Measurements from ENCODE around the gene POLQ. TPM values are rescaled to one million over a fixed set of nuclear protein-coding genes. Genes with fewer than 3 reads are reported as not detected.

The POLQ gene
- polyA plus RNA-seq, 1 donor (not counting 4 experiments of a cell fraction or from before 2014, with no cell fraction given) = 4.4 TPM

GRCh38 chr3:121493431-121493830 lies 52.4 kb downstream of the POLQ start:
- no peaks in the 10 kb centered on the region for H3K79me2 ChIP-seq (ENCODE audit: control insufficient read depth, insufficient read depth, low read length)
- TF ChIP-seq, protein P1, sequence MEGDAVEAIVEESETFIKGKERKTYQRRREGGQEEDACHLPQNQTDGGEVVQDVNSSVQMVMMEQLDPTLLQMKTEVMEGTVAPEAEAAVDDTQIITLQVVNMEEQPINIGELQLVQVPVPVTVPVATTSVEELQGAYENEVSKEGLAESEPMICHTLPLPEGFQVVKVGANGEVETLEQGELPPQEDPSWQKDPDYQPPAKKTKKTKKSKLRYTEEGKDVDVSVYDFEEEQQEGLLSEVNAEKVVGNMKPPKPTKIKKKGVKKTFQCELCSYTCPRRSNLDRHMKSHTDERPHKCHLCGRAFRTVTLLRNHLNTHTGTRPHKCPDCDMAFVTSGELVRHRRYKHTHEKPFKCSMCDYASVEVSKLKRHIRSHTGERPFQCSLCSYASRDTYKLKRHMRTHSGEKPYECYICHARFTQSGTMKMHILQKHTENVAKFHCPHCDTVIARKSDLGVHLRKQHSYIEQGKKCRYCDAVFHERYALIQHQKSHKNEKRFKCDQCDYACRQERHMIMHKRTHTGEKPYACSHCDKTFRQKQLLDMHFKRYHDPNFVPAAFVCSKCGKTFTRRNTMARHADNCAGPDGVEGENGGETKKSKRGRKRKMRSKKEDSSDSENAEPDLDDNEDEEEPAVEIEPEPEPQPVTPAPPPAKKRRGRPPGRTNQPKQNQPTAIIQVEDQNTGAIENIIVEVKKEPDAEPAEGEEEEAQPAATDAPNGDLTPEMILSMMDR (optimal IDR thresholded peaks at IDR 0.05 in 1 of 3, IDR thresholded peaks at IDR 0.05 in 1 of 3, conservative IDR thresholded peaks at IDR 0.05 in 1 of 3; ENCODE audit: extremely low read depth in 1 of 3, insufficient read depth in 2 of 3, low read length in 3 of 3) = no peak
- no peak overlapping the region for H2AFZ ChIP-seq (ENCODE audit: control insufficient read depth, low read length)
- peaks cover 0 to 4% of the 10 kb centered on the region in 2 experiments for H3K36me3 ChIP-seq (ENCODE audit: control insufficient read depth in 2 of 2, extremely low read depth in 1 of 2, insufficient read depth in 2 of 2, low read length in 2 of 2)
- no peak overlapping the region for H3K4me2 ChIP-seq (ENCODE audit: control insufficient read depth, extremely low read depth, insufficient read depth, low read depth, low read length)
- no peak overlapping the region for H3K27ac ChIP-seq (ENCODE audit: control insufficient read depth, insufficient read depth, low read length)
- no peaks in the 10 kb centered on the region for H4K20me1 ChIP-seq (ENCODE audit: control insufficient read depth, extremely low read depth, insufficient read depth, low read length)
- no peak overlapping the region for H3K4me3 ChIP-seq (ENCODE audit: control insufficient read depth in 2 of 3, extremely low read depth in 1 of 3, insufficient read depth in 2 of 3, low read depth in 1 of 3, low read length in 3 of 3)
- dilution Hi-C loops (cut with MboI; ENCODE audit: extremely low pct_ligation_motif_present, low sequenced_read_pairs) = no loop called here
- no peaks in the 10 kb centered on the region for H3K9me1 ChIP-seq (ENCODE audit: control insufficient read depth, extremely low read depth, insufficient read depth, low read length)
- H3K27me3 ChIP-seq (ENCODE audit: control insufficient read depth, extremely low read depth, insufficient read depth, low read length) = no peaks in the 10 kb centered on the region
- DNase-seq (ENCODE audit: low read depth, low spot score) (no peak), FAIRE-seq (no peak)
- H3K9ac ChIP-seq (ENCODE audit: control insufficient read depth, extremely low read depth, insufficient read depth, low read length) = no peak overlapping the region
- no peaks in the 10 kb centered on the region for H3K4me1 ChIP-seq (ENCODE audit: control insufficient read depth, extremely low read depth, insufficient read depth, low read length)
- no peaks in the 10 kb centered on the region for H3K9me3 ChIP-seq (ENCODE audit: control insufficient read depth, low read depth, low read length)

DNA sequence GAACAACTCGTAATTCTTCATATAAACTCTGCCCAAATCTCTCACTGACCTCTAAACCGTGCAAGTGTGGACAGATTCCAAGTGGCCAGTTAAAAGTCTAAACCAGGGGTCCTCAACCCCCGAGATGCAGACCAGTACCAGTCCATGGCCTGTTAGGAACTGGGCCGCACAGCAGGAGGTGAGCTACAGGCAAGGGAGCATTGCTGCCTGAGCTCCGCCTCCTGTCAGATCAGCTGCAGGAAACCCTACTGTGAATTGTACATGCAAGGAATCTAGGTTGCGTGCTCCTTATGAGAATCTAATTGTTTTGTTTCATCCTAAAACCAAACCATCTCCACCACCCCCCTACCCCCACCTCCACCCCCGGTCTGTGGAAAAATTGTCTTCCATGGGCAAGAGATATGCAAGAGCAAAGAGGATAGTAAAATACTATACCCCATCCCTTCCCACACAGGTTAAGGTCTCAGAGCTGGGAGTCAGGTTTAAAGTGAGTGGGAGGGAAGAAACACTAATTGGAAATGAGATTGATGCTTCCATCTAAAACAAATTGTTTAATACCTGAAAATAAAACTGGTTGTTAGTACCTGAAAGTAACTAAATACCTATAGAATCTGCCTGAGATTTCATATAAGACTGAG lies 54.0 kb downstream of the POLQ start:
- Histone ChIP-seq H2AFZ (ENCODE audit: control insufficient read depth, low read length) (no peak overlapping the region), H3K27ac (ENCODE audit: control insufficient read depth, insufficient read depth, low read length) (no peak overlapping the region), H3K4me2 (ENCODE audit: control insufficient read depth, extremely low read depth, insufficient read depth, low read depth, low read length) (no peak overlapping the region), H3K36me3 (ENCODE audit: control insufficient read depth in 2 of 2, extremely low read depth in 1 of 2, insufficient read depth in 2 of 2, low read length in 2 of 2) (peaks cover 0 to 4% of the 10 kb centered on the region in 2 experiments), H3K9me3 (ENCODE audit: control insufficient read depth, low read depth, low read length) (no peaks in the 10 kb centered on the region), H3K79me2 (ENCODE audit: control insufficient read depth, insufficient read depth, low read length) (no peaks in the 10 kb centered on the region), H3K9me1 (ENCODE audit: control insufficient read depth, extremely low read depth, insufficient read depth, low read length) (no peaks in the 10 kb centered on the region), H3K4me1 (ENCODE audit: control insufficient read depth, extremely low read depth, insufficient read depth, low read length) (no peaks in the 10 kb centered on the region), H3K4me3 (ENCODE audit: control insufficient read depth in 2 of 3, extremely low read depth in 1 of 3, insufficient read depth in 2 of 3, low read depth in 1 of 3, low read length in 3 of 3) (no peak overlapping the region), H4K20me1 (ENCODE audit: control insufficient read depth, extremely low read depth, insufficient read depth, low read length) (no peaks in the 10 kb centered on the region), H3K27me3 (ENCODE audit: control insufficient read depth, extremely low read depth, insufficient read depth, low read length) (no peaks in the 10 kb centered on the region), H3K9ac (ENCODE audit: control insufficient read depth, extremely low read depth, insufficient read depth, low read length) (no peak overlapping the region)
- dilution Hi-C loops (cut with MboI; ENCODE audit: extremely low pct_ligation_motif_present, low sequenced_read_pairs) = no loop called here
- FAIRE-seq (no peak), DNase-seq (ENCODE audit: low read depth, low spot score) (no peak)
- TF ChIP-seq, protein P1 (optimal IDR thresholded peaks at IDR 0.05 in 1 of 3, IDR thresholded peaks at IDR 0.05 in 1 of 3, conservative IDR thresholded peaks at IDR 0.05 in 1 of 3; ENCODE audit: extremely low read depth in 1 of 3, insufficient read depth in 2 of 3, low read length in 3 of 3) = no peak
- no peak for TF ChIP-seq EZH2 (IDR thresholded peaks at IDR 0.05; ENCODE audit: low read length)

Data from keratinocyte (primary cell).